ENCODE measurements around the gene GLOD4. TPM values are rescaled to one million over a fixed set of nuclear protein-coding genes. Genes with fewer than 3 reads are reported as not detected.
"Not testable (repeated sequence)": the region's sequence is repeated elsewhere in the genome, so short reads cannot be mapped to it uniquely, and the experiment has no call there.

The GLOD4 gene
- total RNA-seq, 3 donors from 2014 or later, result 63.7 to 71.9 (median 69.7) TPM

- H3K36me3 Mint-ChIP-seq (ENCODE audit: insufficient read depth), result no peaks in the 10 kb centered on the region
- DNase-seq (no peak), ATAC-seq (no peak)
- no peaks in the 10 kb centered on the region for H3K9me3 Mint-ChIP-seq
- no peaks in the 10 kb centered on the region for H3K4me1 Mint-ChIP-seq (ENCODE audit: low read depth)
- no peak overlapping the region for H3K4me3 Mint-ChIP-seq
- peaks cover 10% of the 10 kb centered on the region for H3K27me3 Mint-ChIP-seq (ENCODE audit: low read depth)
Observed at GRCh38 chr17:807523-808294, 25.6 kb upstream of the GLOD4 start.

- DNase-seq (no peak), ATAC-seq (no peak)
- Mint-ChIP-seq H3K36me3 (ENCODE audit: insufficient read depth) (no peaks in the 10 kb centered on the region), H3K27me3 (ENCODE audit: low read depth) (peaks cover 6% of the 10 kb centered on the region), H3K9me3 (no peaks in the 10 kb centered on the region), H3K4me3 (no peak overlapping the region), H3K4me1 (ENCODE audit: low read depth) (no peaks in the 10 kb centered on the region)
Observed at GRCh38 chr17:806781-807522, 24.9 kb upstream of the GLOD4 start.

- H3K27me3 Mint-ChIP-seq (ENCODE audit: low read depth), result peaks cover 6% of the 10 kb centered on the region
- H3K4me3 Mint-ChIP-seq, result no peak overlapping the region
- H3K9me3 Mint-ChIP-seq, result no peaks in the 10 kb centered on the region
- no peaks in the 10 kb centered on the region for H3K4me1 Mint-ChIP-seq (ENCODE audit: low read depth)
- H3K36me3 Mint-ChIP-seq (ENCODE audit: insufficient read depth), result no peaks in the 10 kb centered on the region
- ATAC-seq (no peak), DNase-seq (no peak)
Observed at GRCh38 chr17:806346-806745, 24.3 kb upstream of the GLOD4 start.

- not testable (repeated sequence) for H3K9me3 Mint-ChIP-seq, ATAC-seq
Observed at GRCh38 chr17:805886-806285, 23.8 kb upstream of the GLOD4 start.

GRCh38 chr17:804541-805435 lies 22.7 kb upstream of the GLOD4 start:
- DNase-seq, result no peak
- Mint-ChIP-seq H3K9me3 (no peaks in the 10 kb centered on the region), H3K4me1 (ENCODE audit: low read depth) (no peaks in the 10 kb centered on the region), H3K27me3 (ENCODE audit: low read depth) (peaks cover 6% of the 10 kb centered on the region), H3K36me3 (ENCODE audit: insufficient read depth) (no peaks in the 10 kb centered on the region), H3K4me3 (no peak overlapping the region)
- ATAC-seq, result no peak

More at GRCh38 chr17:805886-806285, 23.8 kb upstream of the GLOD4 start:
- DNase-seq; H3K4me3 Mint-ChIP-seq; H3K27me3 Mint-ChIP-seq (ENCODE audit: low read depth); H3K4me1 Mint-ChIP-seq (ENCODE audit: low read depth); H3K36me3 Mint-ChIP-seq (ENCODE audit: insufficient read depth): not testable (repeated sequence)

- H3K27me3 Mint-ChIP-seq (ENCODE audit: low read depth), result peaks cover 5% of the 10 kb centered on the region
Observed at GRCh38 chr17:802901-803881, 21.1 kb upstream of the GLOD4 start.

GRCh38 chr17:802481-802880 lies 20.4 kb upstream of the GLOD4 start:
- Mint-ChIP-seq H3K27me3 (ENCODE audit: low read depth) (peaks cover 2% of the 10 kb centered on the region), H3K9me3 (no peaks in the 10 kb centered on the region)

More at GRCh38 chr17:802901-803881, 21.1 kb upstream of the GLOD4 start:
- ATAC-seq, result no peak
- Mint-ChIP-seq H3K4me3 (no peak overlapping the region), H3K9me3 (no peaks in the 10 kb centered on the region), H3K4me1 (ENCODE audit: low read depth) (no peaks in the 10 kb centered on the region), H3K36me3 (ENCODE audit: insufficient read depth) (no peaks in the 10 kb centered on the region)
- no peak for DNase-seq

GRCh38 chr17:801660-802059 lies 19.6 kb upstream of the GLOD4 start:
- H3K36me3 Mint-ChIP-seq (ENCODE audit: insufficient read depth), result no peaks in the 10 kb centered on the region
- no peaks in the 10 kb centered on the region for H3K9me3 Mint-ChIP-seq
- peaks cover 2% of the 10 kb centered on the region for H3K27me3 Mint-ChIP-seq (ENCODE audit: low read depth)
- DNase-seq, result no peak
- ATAC-seq, result no peak
- H3K4me1 Mint-ChIP-seq (ENCODE audit: low read depth), result no peaks in the 10 kb centered on the region
- no peak overlapping the region for H3K4me3 Mint-ChIP-seq

More at GRCh38 chr17:802481-802880, 20.4 kb upstream of the GLOD4 start:
- Mint-ChIP-seq H3K4me3 (no peak overlapping the region), H3K36me3 (ENCODE audit: insufficient read depth) (no peaks in the 10 kb centered on the region), H3K4me1 (ENCODE audit: low read depth) (no peaks in the 10 kb centered on the region)
- ATAC-seq (no peak), DNase-seq (no peak)

- H3K4me1 Mint-ChIP-seq (ENCODE audit: low read depth), result no peaks in the 10 kb centered on the region
Observed at GRCh38 chr17:800446-801242, 18.6 kb upstream of the GLOD4 start.

GRCh38 chr17:799261-799660 lies 17.2 kb upstream of the GLOD4 start:
- H3K36me3 Mint-ChIP-seq (ENCODE audit: insufficient read depth), result no peaks in the 10 kb centered on the region
- ATAC-seq (no peak), DNase-seq (no peak)
- H3K9me3 Mint-ChIP-seq, result no peaks in the 10 kb centered on the region
- H3K4me3 Mint-ChIP-seq, result no peak overlapping the region
- peaks cover 5% of the 10 kb centered on the region for H3K4me1 Mint-ChIP-seq (ENCODE audit: low read depth)
- peaks cover 2% of the 10 kb centered on the region for H3K27me3 Mint-ChIP-seq (ENCODE audit: low read depth)

More at GRCh38 chr17:800446-801242, 18.6 kb upstream of the GLOD4 start:
- peaks cover 2% of the 10 kb centered on the region for H3K27me3 Mint-ChIP-seq (ENCODE audit: low read depth)
- DNase-seq (no peak), ATAC-seq (no peak)
- no peaks in the 10 kb centered on the region for H3K36me3 Mint-ChIP-seq (ENCODE audit: insufficient read depth)
- no peaks in the 10 kb centered on the region for H3K9me3 Mint-ChIP-seq
- no peak overlapping the region for H3K4me3 Mint-ChIP-seq

GRCh38 chr17:798246-798645 lies 16.2 kb upstream of the GLOD4 start:
- H3K4me3 Mint-ChIP-seq, result no peak overlapping the region
- no peaks in the 10 kb centered on the region for H3K9me3 Mint-ChIP-seq
- H3K27me3 Mint-ChIP-seq (ENCODE audit: low read depth), result no peaks in the 10 kb centered on the region
- no peak for ATAC-seq
- no peaks in the 10 kb centered on the region for H3K36me3 Mint-ChIP-seq (ENCODE audit: insufficient read depth)
- DNase-seq, result no peak
- H3K4me1 Mint-ChIP-seq (ENCODE audit: low read depth), result peaks cover 5% of the 10 kb centered on the region

GRCh38 chr17:797236-797840 lies 15.3 kb upstream of the GLOD4 start:
- Mint-ChIP-seq H3K27me3 (ENCODE audit: low read depth) (no peaks in the 10 kb centered on the region), H3K9me3 (no peaks in the 10 kb centered on the region), H3K4me1 (ENCODE audit: low read depth) (peaks cover 5% of the 10 kb centered on the region), H3K4me3 (no peak overlapping the region), H3K36me3 (ENCODE audit: insufficient read depth) (peaks cover 4% of the 10 kb centered on the region)
- ATAC-seq, result no peak
- DNase-seq, result no peak
